CD4-positive, alpha-beta T cell treated with Interleukin-17A for 4 hours (primary cell): ENCODE measurements around the gene MRPS5.
A peak's percentile ranks its signal among the peaks of the same experiment; 100 is the strongest.

Source experiments
- DNase-seq: peaks from one replicate; pipeline ENCODE4 v3.0.0-alpha.2; 2020; ENCODE audit warnings: mixed read lengths

The MRPS5 gene

DNA sequence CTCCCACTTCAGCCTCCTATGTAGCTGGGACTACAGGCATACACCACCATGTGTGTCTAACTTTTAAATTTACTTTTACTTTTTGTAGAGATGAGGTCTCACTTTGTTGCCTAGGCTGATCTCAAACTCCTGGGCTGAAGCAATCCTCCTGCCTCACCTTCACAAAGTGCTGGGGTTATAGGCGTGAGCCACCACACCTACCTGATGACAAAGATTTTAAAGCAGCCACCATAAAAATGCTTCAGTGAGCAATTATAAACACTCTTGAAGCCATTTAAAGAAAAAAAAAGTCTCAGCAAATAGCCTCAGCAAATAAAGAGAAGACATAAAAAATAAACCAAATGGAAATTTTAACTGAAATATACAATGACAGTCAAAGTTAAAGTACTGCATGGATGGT is 35.6 kb downstream of the MRPS5 start:
- no peak for DNase-seq

DNA sequence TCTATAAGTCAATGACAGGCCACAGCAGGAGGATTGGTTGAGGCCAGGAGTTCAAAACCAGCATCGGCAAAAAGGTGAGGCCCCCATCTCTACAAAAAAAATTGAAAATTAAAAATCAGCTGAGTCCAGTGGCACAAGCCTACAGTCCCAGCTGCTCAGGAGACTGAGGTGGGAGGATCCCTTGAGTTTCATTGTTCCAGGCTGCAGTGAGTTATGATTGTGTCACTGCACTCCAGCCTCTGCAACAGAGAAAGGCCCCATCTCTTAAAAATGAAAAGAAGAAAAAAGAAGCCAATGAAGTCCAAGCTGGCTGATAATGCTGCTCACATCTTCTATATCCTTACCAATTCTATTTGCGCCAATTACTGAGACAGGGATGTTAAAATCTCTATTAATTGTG is 39.1 kb downstream of the MRPS5 start:
- no peak for DNase-seq

- peak; percentile 52 for DNase-seq
Observed at GRCh38 chr2:95079199-95079683, 42.4 kb downstream of the MRPS5 start.

GRCh38 chr2:95077861-95078603 is 43.6 kb downstream of the MRPS5 start:
- DNase-seq, result no peak

- DNase-seq, result peak; percentile 22
Observed at GRCh38 chr2:95077530-95077825, 44.1 kb downstream of the MRPS5 start.

- DNase-seq, result peak; percentile 97
Observed at GRCh38 chr2:95076705-95077529, 44.7 kb downstream of the MRPS5 start.

DNA sequence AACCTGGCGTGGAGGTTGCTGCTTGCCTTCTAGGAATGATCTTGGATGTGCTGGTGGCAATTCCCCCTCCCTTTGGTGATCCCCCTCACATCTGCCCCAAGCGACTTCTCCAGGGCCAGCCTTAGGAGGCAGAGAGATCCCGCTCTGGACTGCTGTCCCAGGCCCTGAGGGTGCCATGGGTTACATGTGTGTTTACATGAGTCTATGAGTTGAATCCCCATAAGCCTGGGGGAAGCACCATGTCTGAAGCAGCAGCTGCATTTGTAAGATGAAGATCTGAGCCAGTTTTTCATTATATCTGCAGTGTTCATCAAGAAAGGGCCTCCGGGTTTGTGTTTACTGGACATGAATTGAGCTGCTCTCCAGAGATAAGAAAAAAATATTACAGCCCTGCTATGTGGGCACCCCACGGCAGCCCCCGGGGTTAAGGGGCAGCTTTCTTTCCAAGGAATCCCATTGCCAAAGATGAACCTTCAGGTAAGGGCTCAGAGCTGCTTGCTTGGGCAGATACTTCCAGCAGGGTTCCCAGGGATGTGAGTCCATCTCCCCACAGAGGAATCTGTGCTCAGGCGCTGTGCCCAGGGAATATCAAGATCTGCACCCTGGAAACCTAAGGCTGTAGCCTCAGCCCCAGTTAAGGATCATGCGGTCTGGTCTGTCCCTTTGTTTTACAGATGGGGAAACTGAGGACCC is 46.0 kb downstream of the MRPS5 start:
- peak; percentile 35 for DNase-seq

DNA sequence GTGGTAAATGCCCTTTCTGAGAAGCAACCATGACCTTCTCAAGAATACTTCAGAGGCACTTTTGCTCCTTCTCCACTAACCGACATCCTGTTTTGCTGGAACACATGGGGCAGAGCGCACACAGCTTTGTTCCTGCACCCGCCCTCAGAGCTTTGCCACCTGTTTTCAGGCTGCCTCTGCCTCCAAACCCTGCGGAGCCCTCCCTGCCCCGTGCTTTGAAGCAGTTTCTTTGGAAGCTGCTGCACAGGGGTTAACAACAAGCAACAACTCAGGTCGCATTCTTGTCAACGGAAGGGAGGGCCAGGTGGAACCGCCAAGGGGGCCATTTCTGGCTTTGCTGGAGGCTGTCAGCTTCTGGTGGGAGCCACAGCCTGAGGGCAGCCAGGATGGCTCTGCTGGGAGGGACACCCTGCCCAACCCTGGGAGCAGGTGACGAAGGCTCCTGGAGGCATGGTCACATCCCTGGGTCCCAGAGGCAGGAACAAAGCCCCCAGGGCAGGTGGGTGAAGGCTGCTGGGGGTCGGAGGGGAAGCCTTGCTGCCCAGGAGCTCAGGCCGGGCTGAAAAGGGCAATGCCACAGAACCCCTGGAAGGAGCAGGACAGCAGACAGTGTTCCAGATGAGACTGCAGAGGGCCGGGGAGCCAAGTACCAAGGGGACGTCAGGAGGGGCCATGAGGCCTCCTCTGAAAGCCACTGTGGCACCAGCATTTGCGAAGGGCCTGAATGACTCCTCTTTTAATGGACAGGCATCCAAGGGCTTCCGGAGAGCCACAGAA is 46.8 kb downstream of the MRPS5 start:
- peak; percentile 85 for DNase-seq

DNA sequence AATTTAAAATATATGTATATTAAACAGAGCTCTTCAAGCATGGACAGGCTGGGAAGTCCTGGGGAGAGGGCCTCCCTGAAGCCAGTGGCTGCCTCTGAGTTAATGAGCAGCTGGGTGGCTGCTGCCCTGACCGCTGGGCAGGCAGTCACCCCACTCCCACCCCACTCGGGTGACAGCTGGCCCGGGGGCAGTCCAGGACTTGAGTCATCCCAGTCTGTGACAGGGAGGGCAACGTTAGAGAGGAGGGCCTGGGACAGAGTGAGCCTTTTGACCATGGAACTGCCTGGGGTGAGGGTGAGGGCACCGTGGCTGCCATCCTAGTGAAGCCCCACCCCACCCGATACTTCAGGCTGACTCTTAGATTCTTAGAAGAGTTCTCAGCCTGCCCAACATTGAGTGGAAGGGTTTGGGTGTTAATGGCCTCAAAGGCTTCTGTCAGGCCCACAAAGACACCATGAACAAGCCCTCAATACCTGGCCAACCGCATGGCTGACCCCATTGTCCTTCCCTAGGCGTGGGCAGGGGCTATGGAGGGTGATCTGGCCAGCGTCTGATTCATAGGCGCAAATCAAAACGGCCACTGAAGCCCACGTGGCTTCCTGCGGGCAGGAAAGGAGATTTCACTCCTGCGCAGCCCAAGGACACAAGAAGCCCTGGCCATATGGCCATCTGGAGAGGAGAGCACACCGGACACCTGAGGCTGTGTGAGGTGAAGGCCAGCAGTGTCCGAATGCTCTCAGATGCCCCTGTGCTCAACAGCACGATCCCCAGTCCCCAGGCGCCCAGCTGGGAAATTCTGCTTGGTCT is 47.5 kb downstream of the MRPS5 start:
- peak; percentile 26 for DNase-seq

- DNase-seq, result no peak
Observed at GRCh38 chr2:95072424-95072823, 49.2 kb downstream of the MRPS5 start.

- no peak for DNase-seq
Observed at GRCh38 chr2:95071856-95072255, 49.8 kb downstream of the MRPS5 start.

DNA sequence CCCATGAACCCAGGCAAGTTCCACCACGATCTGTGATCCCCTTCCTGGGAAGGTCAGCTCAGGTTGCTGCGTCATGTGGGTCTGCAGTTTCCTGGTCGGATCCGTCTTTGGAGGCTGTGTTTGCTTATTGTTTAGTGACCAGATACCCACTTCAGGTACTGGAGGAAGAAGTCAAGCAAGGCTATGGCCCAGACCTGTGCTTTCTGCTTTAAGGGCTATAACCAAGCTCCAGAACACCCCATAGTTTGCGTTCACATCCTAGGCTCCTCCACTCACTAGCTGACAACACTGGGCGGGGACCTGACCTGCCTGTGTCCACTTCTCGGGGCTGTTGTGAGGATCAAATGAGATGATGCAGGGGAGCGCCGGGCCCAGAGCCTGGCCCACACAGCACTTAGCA is 52.1 kb downstream of the MRPS5 start:
- no peak for DNase-seq

GRCh38 chr2:95068256-95068655 is 53.4 kb downstream of the MRPS5 start:
- DNase-seq, result no peak

GRCh38 chr2:95063086-95063958 is 58.3 kb downstream of the MRPS5 start:
- DNase-seq, result no peak

- DNase-seq, result peak; percentile 41
Observed at GRCh38 chr2:95062242-95063085, 59.1 kb downstream of the MRPS5 start.

GRCh38 chr2:95061601-95062183 is 59.9 kb downstream of the MRPS5 start:
- DNase-seq, result peak; percentile 59

DNA sequence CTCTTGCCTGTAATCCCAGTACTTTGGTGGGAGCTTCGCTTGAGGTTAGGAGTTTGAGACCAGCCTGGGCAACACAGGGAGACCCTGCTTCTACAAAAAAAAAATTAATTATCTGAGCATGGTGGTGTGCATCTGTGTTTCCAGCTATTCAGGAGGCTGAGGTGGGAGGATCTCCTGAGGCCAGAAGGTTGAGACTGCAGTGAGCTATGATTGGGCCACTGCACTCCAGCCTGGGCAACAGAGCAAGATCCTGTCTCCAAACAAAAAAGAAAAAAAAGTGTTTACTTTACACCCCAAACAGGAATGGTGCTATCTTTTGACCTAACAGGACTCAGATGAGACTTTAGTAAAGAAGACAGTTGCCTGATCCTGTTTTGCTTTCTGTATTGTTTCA is 60.5 kb downstream of the MRPS5 start:
- DNase-seq, result no peak

GRCh38 chr2:95060446-95061118 is 61.0 kb downstream of the MRPS5 start:
- no peak for DNase-seq
